HEK293 (cell line): ENCODE data around the gene PYGO2.

ENCODE experiments used
- BCL11A ChIP-seq: fragments of 450-650 bp; formaldehyde crosslinking; IDR thresholded peaks from 2 replicates; pipeline ENCODE4 v1.5.1; 2016; ENCODE audit warnings: low read depth, missing biosample characterization, missing genetic modification characterization
- GLI2 ChIP-seq: fragments of 450-650 bp; formaldehyde crosslinking; IDR thresholded peaks from 2 replicates; pipeline ENCODE4; 2017; ENCODE audit warnings: missing biosample characterization, missing genetic modification characterization, low read depth, borderline replicate concordance
- GLI4 ChIP-seq: fragments of 450-650 bp; formaldehyde crosslinking; IDR thresholded peaks from 2 replicates; pipeline ENCODE4 v1.5.1; 2016; ENCODE audit warnings: missing biosample characterization, missing genetic modification characterization
- GLIS1 ChIP-seq: fragments of 450-650 bp; formaldehyde crosslinking; IDR thresholded peaks from 2 replicates; pipeline ENCODE4 v1.5.1; 2016; ENCODE audit warnings: missing biosample characterization, missing genetic modification characterization
- GLIS2 ChIP-seq: fragments of 450-650 bp; formaldehyde crosslinking; IDR thresholded peaks from 2 replicates; pipeline ENCODE4 v1.5.1; 2016; ENCODE audit warnings: missing biosample characterization, missing genetic modification characterization
- HOXD13 ChIP-seq: sonication (generic); formaldehyde crosslinking; IDR thresholded peaks from 2 replicates; pipeline ENCODE4 v1.8.0; 2022; ENCODE audit warnings: missing genetic modification reagents, borderline replicate concordance
- KLF16 ChIP-seq: fragments of 450-650 bp; formaldehyde crosslinking; IDR thresholded peaks from 2 replicates; pipeline ENCODE4 v1.5.1; 2017; ENCODE audit warnings: missing biosample characterization, missing genetic modification characterization
- KLF8 ChIP-seq: fragments of 450-650 bp; formaldehyde crosslinking; IDR thresholded peaks from 2 replicates; pipeline ENCODE4 v1.5.1; 2016; ENCODE audit warnings: missing biosample characterization, missing genetic modification characterization
- MZF1 ChIP-seq: fragments of 450-650 bp; formaldehyde crosslinking; IDR thresholded peaks from 2 replicates; pipeline ENCODE4 v1.5.1; 2017; ENCODE audit warnings: missing biosample characterization, missing genetic modification characterization, borderline replicate concordance
- OSR2 ChIP-seq: fragments of 450-650 bp; formaldehyde crosslinking; IDR thresholded peaks from 2 replicates; pipeline ENCODE4 v1.5.1; 2016; ENCODE audit warnings: missing biosample characterization, missing genetic modification characterization
- PRDM6 ChIP-seq: fragments of 450-650 bp; formaldehyde crosslinking; IDR thresholded peaks from 2 replicates; pipeline ENCODE4 v1.5.1; 2017; ENCODE audit warnings: missing biosample characterization, missing genetic modification characterization
- SETDB1 ChIP-seq: IDR thresholded peaks from one replicate; pipeline ENCODE4 v1.6.1; 2017; ENCODE audit warnings: mild to moderate bottlenecking, low read length, moderate library complexity, mixed read lengths; ENCODE audit not compliant: insufficient read length
- SP3 ChIP-seq: fragments of 450-650 bp; formaldehyde crosslinking; IDR thresholded peaks from 2 replicates; pipeline ENCODE4 v1.5.1; 2016; ENCODE audit warnings: missing biosample characterization, missing genetic modification characterization
- SP7 ChIP-seq: fragments of 450-650 bp; formaldehyde crosslinking; IDR thresholded peaks from 2 replicates; pipeline ENCODE4 v1.5.1; 2016; ENCODE audit warnings: missing biosample characterization, missing genetic modification characterization
- YY1 ChIP-seq: fragments of 450-650 bp; formaldehyde crosslinking; IDR thresholded peaks from 2 replicates; pipeline ENCODE4 v1.5.1; 2018; ENCODE audit warnings: missing biosample characterization, missing genetic modification characterization
- YY2 ChIP-seq: fragments of 450-650 bp; formaldehyde crosslinking; IDR thresholded peaks from 2 replicates; pipeline ENCODE4 v1.5.1; 2016; ENCODE audit warnings: missing biosample characterization, missing genetic modification characterization
- ZBTB6 ChIP-seq: fragments of 450-650 bp; formaldehyde crosslinking; IDR thresholded peaks from 2 replicates; pipeline ENCODE4 v1.5.1; 2017; ENCODE audit warnings: missing biosample characterization, missing genetic modification characterization
- ZFP3 ChIP-seq: fragments of 450-650 bp; formaldehyde crosslinking; IDR thresholded peaks from 2 replicates; pipeline ENCODE4 v1.5.1; 2016; ENCODE audit warnings: low read depth, missing biosample characterization, missing genetic modification characterization
- ZIC2 ChIP-seq: fragments of 450-650 bp; formaldehyde crosslinking; IDR thresholded peaks from 2 replicates; pipeline ENCODE4 v1.5.1; 2016; ENCODE audit warnings: missing biosample characterization, missing genetic modification characterization
- ZNF148 ChIP-seq: fragments of 450-650 bp; formaldehyde crosslinking; IDR thresholded peaks from 2 replicates; pipeline ENCODE4 v1.5.0; 2017; ENCODE audit warnings: missing biosample characterization, missing genetic modification characterization, borderline replicate concordance
- ZNF19 ChIP-seq: fragments of 450-650 bp; formaldehyde crosslinking; IDR thresholded peaks from 2 replicates; pipeline ENCODE4; 2016; ENCODE audit warnings: missing biosample characterization, missing genetic modification characterization, low read depth
- ZNF266 ChIP-seq: fragments of 450-650 bp; formaldehyde crosslinking; IDR thresholded peaks from 2 replicates; pipeline ENCODE4 v1.5.1; 2016; ENCODE audit warnings: missing biosample characterization, missing genetic modification characterization, low read depth
- ZNF324 ChIP-seq: fragments of 450-650 bp; formaldehyde crosslinking; IDR thresholded peaks from 2 replicates; pipeline ENCODE4 v1.5.1; 2016; ENCODE audit warnings: missing biosample characterization, missing genetic modification characterization
- ZNF394 ChIP-seq: fragments of 450-650 bp; formaldehyde crosslinking; IDR thresholded peaks from 2 replicates; pipeline ENCODE4 v1.5.1; 2016; ENCODE audit warnings: missing biosample characterization, missing genetic modification characterization, mild to moderate bottlenecking, moderate library complexity, borderline replicate concordance
- ZNF404 ChIP-seq: fragments of 450-650 bp; formaldehyde crosslinking; IDR thresholded peaks from 2 replicates; pipeline ENCODE4 v1.5.1; 2017; ENCODE audit warnings: missing biosample characterization, missing genetic modification characterization
- ZNF514 ChIP-seq: fragments of 450-650 bp; formaldehyde crosslinking; IDR thresholded peaks from 2 replicates; pipeline ENCODE4 v1.5.1; 2016; ENCODE audit warnings: missing biosample characterization, missing genetic modification characterization
- ZNF521 ChIP-seq: fragments of 450-650 bp; formaldehyde crosslinking; IDR thresholded peaks from 2 replicates; pipeline ENCODE4 v1.5.1; 2017; ENCODE audit warnings: missing biosample characterization, mild to moderate bottlenecking, missing genetic modification characterization
- ZNF544 ChIP-seq: fragments of 450-650 bp; formaldehyde crosslinking; IDR thresholded peaks from 2 replicates; pipeline ENCODE4 v1.5.0; 2017; ENCODE audit warnings: missing biosample characterization, missing genetic modification characterization
- ZNF558 ChIP-seq: fragments of 450-650 bp; formaldehyde crosslinking; IDR thresholded peaks from 2 replicates; pipeline ENCODE4 v1.5.1; 2016; ENCODE audit warnings: missing biosample characterization, missing genetic modification characterization
- ZNF571 ChIP-seq: fragments of 450-650 bp; formaldehyde crosslinking; IDR thresholded peaks from 2 replicates; pipeline ENCODE4 v1.5.0; 2017; ENCODE audit warnings: missing biosample characterization, missing genetic modification characterization
- ZNF629 ChIP-seq: fragments of 450-650 bp; formaldehyde crosslinking; IDR thresholded peaks from 2 replicates; pipeline ENCODE4 v1.5.1; 2017; ENCODE audit warnings: missing biosample characterization, missing genetic modification characterization
- ZNF658 ChIP-seq: fragments of 450-650 bp; formaldehyde crosslinking; IDR thresholded peaks from 2 replicates; pipeline ENCODE4; 2016; ENCODE audit warnings: missing biosample characterization, missing genetic modification characterization
- ZNF660 ChIP-seq: fragments of 450-650 bp; IDR thresholded peaks from 2 replicates; pipeline ENCODE4 v1.5.1; 2018; ENCODE audit warnings: missing biosample characterization, mild to moderate bottlenecking, missing genetic modification characterization
- ZSCAN18 ChIP-seq: fragments of 450-650 bp; formaldehyde crosslinking; IDR thresholded peaks from 2 replicates; pipeline ENCODE4 v1.5.1; 2016; ENCODE audit warnings: missing biosample characterization, missing genetic modification characterization
- ZSCAN5A ChIP-seq: fragments of 450-650 bp; formaldehyde crosslinking; IDR thresholded peaks from 2 replicates; pipeline ENCODE4 v1.5.1; 2016; ENCODE audit warnings: missing biosample characterization, missing genetic modification characterization

Gene PYGO2

GRCh38 chr1:154974808-154975408 lies 13.3 kb upstream of the PYGO2 start (continued):
- no peak for TF ChIP-seq PRDM6
- TF ChIP-seq KLF8 (tag by site-specific recombination) = no peak
- TF ChIP-seq GLIS1 (tag by site-specific recombination) = no peak
- TF ChIP-seq SP3 (tag by site-specific recombination) = no peak; the same call in 1 of the 2 replicates
- no peak for TF ChIP-seq OSR2
- no peak for TF ChIP-seq MZF1 (tag by site-specific recombination)
- TF ChIP-seq ZNF558 (tag by site-specific recombination) = no peak
- TF ChIP-seq KLF16 (tag by site-specific recombination) = peak; percentile 83; the same call in 1 of the 2 replicates
- TF ChIP-seq GLI2 (tag by site-specific recombination) = no peak
- peak; percentile 93 for TF ChIP-seq HOXD13 (CRISPR knock-in tag)
- TF ChIP-seq ZNF148 (tag by site-specific recombination) = no peak
- TF ChIP-seq ZNF629 (tag by site-specific recombination) = no peak; the same call in 1 of the 2 replicates
- no peak for TF ChIP-seq ZNF404 (tag by site-specific recombination)
- no peak; the same call in 1 of the 2 replicates for TF ChIP-seq SP7 (tag by site-specific recombination)
- TF ChIP-seq ZNF544 (tag by site-specific recombination) = no peak
- TF ChIP-seq SETDB1 = no peak
- TF ChIP-seq ZNF266 (tag by site-specific recombination) = no peak
- no peak for TF ChIP-seq ZNF571
- TF ChIP-seq ZFP3 (tag by site-specific recombination) = no peak
- no peak for TF ChIP-seq ZNF19 (tag by site-specific recombination)
- no peak for TF ChIP-seq YY2 (tag by site-specific recombination)
- TF ChIP-seq ZNF514 (tag by site-specific recombination) = no peak
- TF ChIP-seq ZNF660 = no peak
- no peak; the same call in 1 of the 2 replicates for TF ChIP-seq GLI4
- no peak for TF ChIP-seq ZNF324 (tag by site-specific recombination)
- peak; percentile 81 for TF ChIP-seq ZNF394 (tag by site-specific recombination)
- TF ChIP-seq ZNF521 (tag by site-specific recombination) = no peak
- TF ChIP-seq BCL11A (tag by site-specific recombination) = no peak
- no peak for TF ChIP-seq ZSCAN5A
- no peak for TF ChIP-seq ZBTB6 (tag by site-specific recombination)
- no peak for TF ChIP-seq ZNF658 (tag by site-specific recombination)
- no peak for TF ChIP-seq ZIC2 (tag by site-specific recombination)
- no peak for TF ChIP-seq YY1 (tag by site-specific recombination)
- no peak for TF ChIP-seq GLIS2 (tag by site-specific recombination)
- no peak for TF ChIP-seq ZSCAN18 (tag by site-specific recombination)
